ENCODE data around the gene KIF4A. TPM values are rescaled to one million over a fixed set of nuclear protein-coding genes. Genes with fewer than 3 reads are reported as not detected.

KIF4A gene
- total RNA-seq, 2 donors from 2014 or later = 8.7 to 33.7 TPM

DNA sequence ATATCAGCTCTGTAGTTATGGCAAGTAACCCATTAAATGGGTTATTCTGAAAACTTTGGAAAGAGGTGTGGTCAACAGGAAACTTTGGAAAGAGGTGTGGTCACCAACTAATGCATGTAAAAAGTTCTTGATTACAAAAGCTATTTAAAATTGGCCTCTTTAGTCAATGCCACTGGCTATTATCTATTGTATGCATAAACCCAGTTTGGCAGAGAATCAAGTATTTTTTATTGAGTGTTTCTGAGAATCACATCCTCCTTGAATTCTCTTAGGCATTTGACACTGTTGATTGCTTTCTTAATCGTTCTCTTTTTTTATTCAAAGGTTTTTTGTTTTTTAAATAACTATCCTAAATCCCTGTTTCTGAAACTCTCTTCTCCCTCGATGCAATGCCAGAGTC is 37.4 kb upstream of the KIF4A start:
- H3K27ac ChIP-seq = no peak overlapping the region
- H3K4me3 ChIP-seq = no peak overlapping the region
- H3K9ac ChIP-seq (ENCODE audit: low read depth in 2 of 2, low read length in 2 of 2) = no peak overlapping the region
- H3K9me3 ChIP-seq = no peaks in the 10 kb centered on the region
- no peaks in the 10 kb centered on the region for H3K36me3 ChIP-seq
- no peak for TF ChIP-seq CTCF (IDR thresholded peaks at IDR 0.05)
- no peak for DNase-seq
- no peaks in the 10 kb centered on the region for H3K27me3 ChIP-seq
- no peaks in the 10 kb centered on the region for H3K4me1 ChIP-seq
- intact Hi-C loops (cut with DNase I) = no loop called here

DNA sequence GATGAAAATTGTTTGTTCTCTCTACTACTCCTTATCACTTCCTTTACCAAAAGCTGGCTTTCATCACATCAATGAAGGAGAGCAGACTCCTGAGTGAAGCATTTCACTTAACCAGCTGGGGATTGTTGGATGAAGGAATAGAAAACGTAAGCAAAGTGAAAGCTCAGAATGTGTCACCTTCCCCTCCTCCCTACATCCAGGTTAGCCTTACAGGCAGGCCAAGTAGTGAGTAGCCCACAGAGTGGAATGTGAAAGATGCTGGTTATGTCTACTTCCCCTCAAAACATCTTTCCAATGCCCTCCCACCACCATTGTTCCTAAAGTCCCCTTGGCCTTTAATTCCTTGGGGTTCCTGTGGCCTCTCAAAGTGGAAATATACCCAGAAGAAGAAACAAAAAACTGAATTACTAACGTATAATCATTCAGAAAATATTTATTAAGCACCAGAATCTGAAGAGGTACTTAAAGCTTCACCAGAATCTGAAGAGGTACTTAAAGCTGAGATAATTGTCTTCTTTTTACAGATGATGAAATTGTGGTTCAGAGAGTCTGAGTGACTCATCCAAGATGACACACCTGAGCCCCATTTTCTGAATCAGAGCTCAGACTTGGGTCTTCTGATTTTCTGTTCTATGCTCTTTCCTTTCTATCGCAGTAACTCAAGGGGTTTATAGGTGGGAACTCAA is 36.4 kb upstream of the KIF4A start:
- intact Hi-C loops (cut with DNase I) = no loop called here
- Histone ChIP-seq H3K4me3 (no peak overlapping the region), H3K27me3 (no peaks in the 10 kb centered on the region), H3K9me3 (no peaks in the 10 kb centered on the region), H3K9ac (ENCODE audit: low read depth in 2 of 2, low read length in 2 of 2) (no peak overlapping the region), H3K4me1 (no peaks in the 10 kb centered on the region), H3K27ac (no peak overlapping the region), H3K36me3 (no peaks in the 10 kb centered on the region)
- DNase-seq = no peak
- no peak for TF ChIP-seq CTCF (IDR thresholded peaks at IDR 0.05)

DNA sequence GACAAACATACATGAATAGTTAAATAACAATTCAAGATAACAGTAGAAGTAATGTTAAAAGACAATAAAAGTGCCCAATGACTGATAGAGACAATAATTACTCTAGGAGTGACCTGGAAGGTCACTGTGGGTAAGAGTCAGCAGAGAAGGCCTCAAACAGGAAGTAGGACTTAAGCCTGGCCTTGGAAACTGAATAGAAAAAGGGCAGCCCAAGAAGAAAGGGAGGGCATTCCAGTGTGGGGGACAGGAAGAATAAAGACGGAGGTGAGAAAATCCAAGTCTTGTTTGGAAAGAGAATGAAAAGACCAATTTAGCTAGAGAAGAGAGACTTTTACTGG is 35.9 kb upstream of the KIF4A start:
- intact Hi-C loops (cut with DNase I) = no loop called here
- no peaks in the 10 kb centered on the region for H3K9me3 ChIP-seq
- no peaks in the 10 kb centered on the region for H3K27me3 ChIP-seq
- DNase-seq = no peak
- H3K27ac ChIP-seq = no peak overlapping the region
- TF ChIP-seq CTCF (IDR thresholded peaks at IDR 0.05) = no peak
- H3K36me3 ChIP-seq = no peaks in the 10 kb centered on the region
- H3K4me1 ChIP-seq = no peaks in the 10 kb centered on the region
- H3K9ac ChIP-seq (ENCODE audit: low read depth in 2 of 2, low read length in 2 of 2) = no peak overlapping the region
- no peak overlapping the region for H3K4me3 ChIP-seq

DNA sequence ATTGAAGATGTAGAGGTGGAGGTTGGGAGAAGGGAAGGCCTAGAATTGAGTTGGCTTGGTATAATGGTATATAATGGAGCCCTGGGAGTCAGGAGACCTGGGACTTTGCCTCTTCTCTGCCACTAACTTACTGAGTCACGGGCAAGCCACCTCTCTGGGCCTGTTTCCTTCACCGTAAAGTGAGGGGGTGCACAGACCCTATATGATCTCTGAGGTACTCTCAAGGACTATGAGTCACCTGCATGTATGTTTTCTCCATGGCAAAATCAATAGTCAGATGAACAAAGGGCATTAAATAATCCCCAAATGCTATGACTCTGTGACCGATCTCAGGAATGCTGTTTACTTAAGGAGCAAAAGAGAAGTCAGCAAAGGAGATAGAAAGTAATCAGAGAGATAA is 35.0 kb upstream of the KIF4A start:
- TF ChIP-seq CTCF (IDR thresholded peaks at IDR 0.05) = no peak
- Histone ChIP-seq H3K9me3 (no peaks in the 10 kb centered on the region), H3K27ac (no peak overlapping the region), H3K4me3 (no peak overlapping the region), H3K9ac (ENCODE audit: low read depth in 2 of 2, low read length in 2 of 2) (no peak overlapping the region), H3K4me1 (no peaks in the 10 kb centered on the region), H3K36me3 (no peaks in the 10 kb centered on the region), H3K27me3 (no peaks in the 10 kb centered on the region)
- intact Hi-C loops (cut with DNase I) = no loop called here
- no peak for DNase-seq

DNA sequence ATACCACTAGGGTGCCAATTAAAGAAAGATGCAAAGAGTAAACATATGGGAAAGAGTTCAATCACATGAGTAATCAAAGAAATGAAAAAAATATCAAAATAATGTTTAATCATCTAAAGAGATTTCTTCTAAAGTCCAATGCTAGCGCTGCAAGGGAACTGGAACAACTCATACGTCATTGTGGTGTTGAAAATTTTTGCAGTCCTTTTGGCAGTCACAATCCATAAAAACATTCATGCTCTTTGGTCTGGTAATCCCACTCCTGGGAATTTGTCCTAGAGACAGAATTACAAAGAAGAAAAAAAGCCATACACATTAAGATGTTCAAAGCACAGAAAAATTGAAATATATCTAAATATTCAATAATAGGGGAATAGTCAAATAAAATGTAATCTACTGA is 34.5 kb upstream of the KIF4A start:
- no peaks in the 10 kb centered on the region for H3K9me3 ChIP-seq
- H3K36me3 ChIP-seq = no peaks in the 10 kb centered on the region
- H3K9ac ChIP-seq (ENCODE audit: low read depth in 2 of 2, low read length in 2 of 2) = no peak overlapping the region
- no peak overlapping the region for H3K4me3 ChIP-seq
- no peak for TF ChIP-seq CTCF (IDR thresholded peaks at IDR 0.05)
- no peak for DNase-seq
- H3K27ac ChIP-seq = no peak overlapping the region
- no peaks in the 10 kb centered on the region for H3K4me1 ChIP-seq
- H3K27me3 ChIP-seq = no peaks in the 10 kb centered on the region
- intact Hi-C loops (cut with DNase I) = no loop called here

All from colonic mucosa (tissue), 4 donors.